H7 (cell line): ENCODE measurements around the gene CAPNS2. TPM values are rescaled to one million over a fixed set of nuclear protein-coding genes. Genes with fewer than 3 reads are reported as not detected.
A peak's percentile ranks its signal among the peaks of the same experiment; 100 is the strongest.

Experiments
- DNase-seq: peaks from one replicate; pipeline ENCODE4 v3.0.0; 2012
- H3K27me3 ChIP-seq: 2 replicates; pipeline ENCODE4 v1.6.0; 2011; ENCODE audit warnings: mild to moderate bottlenecking, low read length; ENCODE audit not compliant: control insufficient read depth, insufficient read depth
- H3K36me3 ChIP-seq: replicated peaks from 2 replicates; pipeline ENCODE4 v1.5.1; 2011; ENCODE audit warnings: low read length; ENCODE audit not compliant: control insufficient read depth, insufficient read depth
- H3K4me3 ChIP-seq: 2 replicates; pipeline ENCODE4 v1.5.1; 2011; ENCODE audit warnings: low read depth, mild to moderate bottlenecking, control low read depth, low read length, moderate library complexity; ENCODE audit not compliant: insufficient read depth
- total RNA-seq: library from RNA; depleted of rRNA; stranded (reverse); fragments of >200 nt; shearing (Covaris generic); gene quantifications from 2 replicates; pipeline ENCODE4 v1.2.3, GENCODE V29; 2014; rRNA removed

CAPNS2 gene
- 0.24 TPM in 1 of 2 replicates, not detected in the other for total RNA-seq

DNA sequence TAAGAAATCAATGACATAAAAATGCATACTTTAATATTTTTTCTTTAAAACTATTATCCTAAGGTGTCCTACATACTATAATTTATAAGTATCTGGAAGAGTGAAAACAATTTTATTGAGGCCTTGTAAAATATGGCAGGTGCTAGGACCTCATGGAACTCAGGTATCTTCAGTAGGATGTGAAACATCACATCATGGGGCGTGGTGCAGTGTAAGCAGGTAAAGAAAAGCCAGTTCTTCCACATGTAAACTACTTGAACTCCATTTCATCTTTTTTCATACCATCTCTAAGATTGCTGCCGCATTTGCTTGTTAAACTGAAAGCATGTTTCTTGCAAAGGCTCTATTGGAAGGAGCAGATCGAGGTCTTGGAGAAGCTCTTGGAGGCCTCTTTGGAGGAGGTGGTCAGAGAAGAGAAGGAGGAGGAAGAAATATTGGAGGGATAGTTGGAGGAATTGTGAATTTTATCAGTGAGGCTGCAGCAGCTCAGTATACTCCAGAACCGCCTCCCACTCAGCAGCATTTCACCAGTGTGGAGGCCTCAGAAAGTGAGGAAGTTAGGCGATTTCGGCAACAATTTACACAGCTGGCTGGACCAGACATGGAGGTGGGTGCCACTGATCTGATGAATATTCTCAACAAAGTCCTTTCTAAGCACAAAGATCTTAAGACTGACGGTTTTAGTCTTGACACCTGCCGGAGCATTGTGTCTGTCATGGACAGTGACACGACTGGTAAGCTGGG, at the start of gene CAPNS2:
Gene CAPNS2 (plus strand): TSS at position 253 of the 744 bp plus-strand sequence. CDS start 73 bp downstream, at position 326.
- Histone ChIP-seq H3K36me3 (no peaks in the 10 kb centered on the region), H3K4me3 (no peak within 1 kb of the TSS), H3K27me3 (no peaks in the 10 kb centered on the region)
- DNase-seq: no peak

- no peaks in the 10 kb centered on the region for H3K36me3 ChIP-seq
- no peaks in the 10 kb centered on the region for H3K27me3 ChIP-seq
- no peak overlapping the region for H3K4me3 ChIP-seq
- DNase-seq: no peak
Observed at GRCh38 chr16:55521792-55522191, 44.7 kb upstream of the CAPNS2 start.

DNA sequence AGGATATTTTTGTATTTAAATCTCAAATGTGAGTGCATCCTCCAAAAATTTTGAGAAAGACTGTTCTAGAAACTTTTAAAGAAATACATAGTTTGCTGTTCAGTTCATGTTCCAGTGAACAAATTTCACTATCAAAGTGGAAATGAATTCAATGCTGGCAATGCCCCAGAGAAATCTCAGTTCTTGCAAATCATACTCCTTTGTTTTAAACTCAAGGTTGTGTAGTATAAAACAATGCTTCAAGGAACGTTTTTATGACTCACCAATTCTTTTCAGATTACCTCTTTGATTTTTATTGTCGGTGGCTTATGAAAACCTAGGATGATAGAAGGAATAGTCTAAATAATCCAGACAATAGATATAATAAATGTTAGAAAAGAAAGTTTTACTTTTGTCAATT, 40.0 kb upstream of the CAPNS2 start:
- Histone ChIP-seq H3K27me3 (no peaks in the 10 kb centered on the region), H3K4me3 (no peak overlapping the region), H3K36me3 (no peaks in the 10 kb centered on the region)
- DNase-seq: no peak

GRCh38 chr16:55527885-55528284, 38.6 kb upstream of the CAPNS2 start:
- DNase-seq: no peak
- no peaks in the 10 kb centered on the region for H3K27me3 ChIP-seq
- H3K4me3 ChIP-seq: no peak overlapping the region
- no peaks in the 10 kb centered on the region for H3K36me3 ChIP-seq

DNA sequence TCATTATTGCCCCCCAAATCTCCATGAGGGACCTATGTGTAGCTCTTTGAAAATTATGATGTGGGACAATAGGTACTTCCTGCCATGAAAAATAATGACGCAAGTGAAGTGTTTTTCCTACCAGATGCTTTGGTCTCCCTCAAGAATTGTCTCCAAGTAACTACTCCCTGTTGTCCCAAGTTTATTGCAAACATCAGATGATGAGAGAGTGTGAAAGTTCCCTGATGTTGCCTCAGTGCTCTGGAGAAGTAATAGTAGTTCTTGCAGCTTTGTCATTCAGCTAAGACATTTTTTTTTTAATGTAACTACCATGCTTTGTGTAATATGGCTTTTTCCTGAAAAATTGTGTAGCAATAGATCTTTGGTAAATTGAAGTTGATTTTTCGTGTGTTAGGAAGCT, 37.5 kb upstream of the CAPNS2 start:
- H3K27me3 ChIP-seq: no peaks in the 10 kb centered on the region
- no peaks in the 10 kb centered on the region for H3K36me3 ChIP-seq
- no peak for DNase-seq
- H3K4me3 ChIP-seq: no peak overlapping the region

DNA sequence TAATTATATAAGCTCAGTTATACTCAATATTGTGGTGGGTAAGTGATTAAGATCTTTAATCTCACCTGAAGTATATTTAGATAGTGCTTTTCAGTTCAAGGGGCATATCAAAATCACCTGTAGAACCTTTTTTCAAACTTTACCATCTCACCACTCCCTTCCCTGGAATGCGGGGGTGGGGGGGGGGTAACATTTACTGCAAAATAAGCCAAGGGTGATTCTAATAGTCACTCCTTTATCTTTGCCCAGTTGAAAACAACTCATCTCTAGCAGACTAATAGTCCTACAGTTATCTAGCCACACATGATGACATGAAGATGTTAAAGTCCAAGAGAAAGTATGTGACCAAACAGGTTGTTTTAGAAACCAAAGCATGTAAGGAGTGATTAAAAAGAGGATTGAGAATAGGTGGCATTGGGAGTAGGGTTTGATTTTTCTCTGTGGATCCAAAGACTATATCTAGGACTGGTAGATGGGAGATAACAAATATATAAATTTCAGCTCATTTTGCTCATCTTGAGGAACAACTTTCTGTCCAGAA, 36.1 kb upstream of the CAPNS2 start:
- Histone ChIP-seq H3K36me3 (no peaks in the 10 kb centered on the region), H3K27me3 (no peaks in the 10 kb centered on the region), H3K4me3 (no peak overlapping the region)
- no peak for DNase-seq

DNA sequence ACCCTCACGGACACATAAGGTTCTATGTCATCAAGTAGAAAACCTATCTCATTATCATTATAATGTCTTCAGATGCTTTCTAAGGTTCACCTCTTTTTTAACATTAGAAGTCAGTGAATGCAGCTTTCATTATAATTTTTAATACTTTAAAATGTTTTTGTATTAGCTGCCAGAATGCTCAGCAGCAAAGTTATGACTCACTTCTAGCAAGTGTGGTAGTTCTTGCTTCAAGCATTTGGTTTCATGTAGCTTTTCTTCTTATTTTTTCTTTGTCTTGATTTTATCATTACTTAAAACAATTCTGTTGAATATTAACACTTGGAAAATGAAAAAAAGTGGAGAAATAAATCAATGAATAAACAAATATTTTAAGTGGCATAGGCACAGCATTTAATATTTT, 34.3 kb upstream of the CAPNS2 start:
- no peak overlapping the region for H3K4me3 ChIP-seq
- no peak for DNase-seq
- no peaks in the 10 kb centered on the region for H3K27me3 ChIP-seq

DNA sequence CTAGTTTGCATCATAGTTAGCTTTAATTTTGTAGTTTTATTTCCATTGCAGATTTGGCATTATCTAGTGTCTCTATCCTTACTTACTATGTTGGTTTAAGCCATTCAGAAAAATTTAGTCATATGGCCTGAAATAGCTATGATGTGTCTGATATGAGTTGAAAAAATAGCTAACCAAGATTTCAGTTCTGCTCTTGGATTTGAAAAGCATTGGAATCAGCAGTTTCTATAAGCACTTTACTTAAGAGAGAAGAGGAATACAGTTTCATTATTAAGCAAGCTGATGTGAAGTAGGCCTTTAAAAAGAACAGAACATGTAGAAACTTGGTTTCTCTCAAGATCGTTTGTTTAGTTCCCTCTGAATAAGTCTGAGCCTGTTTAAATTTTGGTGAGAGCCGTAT, 31.7 kb upstream of the CAPNS2 start:
- Histone ChIP-seq H3K36me3 (no peaks in the 10 kb centered on the region), H3K4me3 (no peak overlapping the region), H3K27me3 (no peaks in the 10 kb centered on the region)
- DNase-seq: no peak

More for the DNA sequence above, 34.3 kb upstream of the CAPNS2 start:
- no peaks in the 10 kb centered on the region for H3K36me3 ChIP-seq

DNA sequence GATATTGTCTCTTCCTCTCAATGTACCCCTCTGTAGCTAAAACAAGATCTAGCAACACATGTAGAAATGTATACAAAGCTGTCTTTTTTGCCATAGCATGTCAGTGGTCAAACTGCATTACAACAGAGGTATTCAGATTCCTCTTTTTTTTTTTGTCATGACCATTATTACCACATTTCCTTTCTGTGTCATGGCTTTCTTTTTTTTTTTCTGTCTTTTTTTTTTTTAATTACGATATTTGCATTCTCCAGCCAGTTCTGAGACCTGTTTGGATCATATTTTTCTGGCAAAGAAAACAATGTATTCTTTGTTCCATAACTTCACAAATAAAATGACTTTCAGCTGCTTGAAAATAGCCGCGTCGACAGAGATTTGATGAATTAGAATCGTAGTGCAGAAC, 27.4 kb upstream of the CAPNS2 start:
- Histone ChIP-seq H3K36me3 (no peaks in the 10 kb centered on the region), H3K27me3 (no peaks in the 10 kb centered on the region)
- DNase-seq: no peak

DNA sequence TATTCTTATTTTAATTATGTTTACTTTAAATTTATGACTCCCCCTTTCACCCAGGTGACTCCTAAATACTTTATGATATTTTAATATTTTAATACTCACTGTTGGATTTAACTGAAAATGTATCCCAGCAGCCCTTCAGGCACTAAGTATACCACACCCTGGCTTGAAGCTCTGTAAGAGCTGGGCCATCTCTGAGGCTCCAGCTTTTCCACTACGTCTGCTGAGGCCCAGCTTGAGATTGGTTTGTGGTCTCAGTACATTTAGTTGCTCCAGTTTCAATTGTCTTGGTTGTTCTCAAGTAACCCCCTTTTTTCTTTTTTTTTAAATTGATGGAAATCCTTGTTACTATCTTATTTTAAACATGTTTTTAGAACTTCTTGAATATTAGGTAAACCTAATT, 27.0 kb upstream of the CAPNS2 start:
- H3K4me3 ChIP-seq: no peak overlapping the region
- no peak for DNase-seq
- no peaks in the 10 kb centered on the region for H3K27me3 ChIP-seq
- H3K36me3 ChIP-seq: no peaks in the 10 kb centered on the region

More for the DNA sequence above, 27.4 kb upstream of the CAPNS2 start:
- no peak overlapping the region for H3K4me3 ChIP-seq

GRCh38 chr16:55540221-55540620, 26.3 kb upstream of the CAPNS2 start:
- H3K27me3 ChIP-seq: no peaks in the 10 kb centered on the region
- H3K36me3 ChIP-seq: no peaks in the 10 kb centered on the region
- no peak overlapping the region for H3K4me3 ChIP-seq
- DNase-seq: no peak

DNA sequence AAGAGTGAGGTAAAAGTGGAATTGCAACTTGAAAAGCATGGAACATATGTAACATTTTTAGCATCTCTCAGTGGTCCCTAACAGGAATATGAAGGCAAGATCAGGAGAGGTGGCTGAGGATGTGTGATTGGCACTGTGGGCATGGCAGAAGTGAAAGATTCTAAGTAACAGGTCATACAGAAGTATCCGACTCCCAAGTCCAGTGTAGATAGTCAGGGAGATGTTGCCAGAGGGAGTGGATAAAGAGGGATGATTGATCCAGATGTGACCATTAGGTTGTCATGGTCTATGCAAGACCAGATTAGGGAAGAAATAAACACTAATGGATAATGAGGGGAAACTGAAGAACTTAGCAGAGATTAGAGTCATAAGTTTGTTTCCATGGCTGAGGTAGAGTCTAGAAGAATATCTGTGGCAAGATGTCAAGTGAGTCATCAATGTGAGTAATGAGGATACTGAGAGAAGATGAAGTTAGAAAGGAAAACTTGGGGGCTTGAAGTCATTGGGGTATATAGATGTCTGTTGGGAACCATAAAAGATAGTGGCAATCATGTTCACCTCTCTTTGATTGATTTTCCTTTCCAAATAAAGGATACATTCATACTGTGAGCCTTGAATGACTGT, 23.9 kb upstream of the CAPNS2 start:
- Histone ChIP-seq H3K4me3 (no peak overlapping the region), H3K27me3 (no peaks in the 10 kb centered on the region), H3K36me3 (no peaks in the 10 kb centered on the region)
- no peak for DNase-seq

- DNase-seq: peak; percentile 4
- no peak overlapping the region for H3K4me3 ChIP-seq
- no peaks in the 10 kb centered on the region for H3K27me3 ChIP-seq
- no peaks in the 10 kb centered on the region for H3K36me3 ChIP-seq
Observed at GRCh38 chr16:55543472-55543871, 23.0 kb upstream of the CAPNS2 start.

DNA sequence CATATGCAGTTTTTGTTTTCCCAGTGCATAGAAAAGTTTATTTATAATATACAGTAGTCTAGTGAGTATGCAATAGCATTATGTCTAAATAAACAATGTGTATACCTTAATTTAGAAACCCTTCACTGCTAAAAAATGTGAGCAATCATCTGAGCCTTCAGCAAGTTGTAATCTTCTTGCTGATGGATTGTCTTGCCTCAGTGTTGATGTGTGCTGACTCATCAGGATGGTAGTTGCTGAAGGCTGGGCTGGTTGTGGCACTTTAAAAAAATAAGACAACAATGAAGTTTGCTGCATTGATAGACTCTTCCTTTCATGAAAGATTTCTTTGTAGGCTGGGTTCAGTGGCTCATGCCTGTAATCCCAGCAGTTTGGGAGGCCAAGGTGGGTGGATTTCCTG, 13.9 kb upstream of the CAPNS2 start:
- Histone ChIP-seq H3K4me3 (no peak overlapping the region), H3K36me3 (no peaks in the 10 kb centered on the region), H3K27me3 (no peaks in the 10 kb centered on the region)
- no peak for DNase-seq

DNA sequence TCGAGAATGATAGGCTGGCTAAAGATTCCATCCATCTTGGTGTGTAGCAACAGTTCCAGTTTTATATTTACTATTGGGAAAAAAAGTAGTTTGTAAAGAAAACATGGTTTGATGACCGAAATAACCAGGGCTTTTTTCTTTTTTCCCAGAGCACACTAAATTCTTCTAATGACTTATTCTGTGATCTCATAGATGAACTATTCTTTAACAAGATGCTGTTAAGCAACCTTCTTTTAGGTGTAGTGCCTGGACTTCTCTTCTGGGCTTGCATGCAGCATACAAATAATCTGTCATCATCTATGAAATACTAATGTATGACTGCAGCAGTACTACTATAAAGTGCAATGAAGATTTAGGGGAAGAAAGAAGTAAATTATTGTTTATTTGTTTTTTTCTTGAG, 11.0 kb upstream of the CAPNS2 start:
- no peaks in the 10 kb centered on the region for H3K36me3 ChIP-seq
- no peaks in the 10 kb centered on the region for H3K27me3 ChIP-seq
- DNase-seq: no peak
- no peak overlapping the region for H3K4me3 ChIP-seq
